ENCODE measurements around the gene PEF1.

The PEF1 gene

GRCh38 chr1:31644560-31645273, at the start of gene PEF1:
TSS of gene PEF1 (minus strand) at chr1:31644876. CDS start at chr1:31644864, 12 bp downstream.
- DNase-seq = peak; percentile 100

DNA sequence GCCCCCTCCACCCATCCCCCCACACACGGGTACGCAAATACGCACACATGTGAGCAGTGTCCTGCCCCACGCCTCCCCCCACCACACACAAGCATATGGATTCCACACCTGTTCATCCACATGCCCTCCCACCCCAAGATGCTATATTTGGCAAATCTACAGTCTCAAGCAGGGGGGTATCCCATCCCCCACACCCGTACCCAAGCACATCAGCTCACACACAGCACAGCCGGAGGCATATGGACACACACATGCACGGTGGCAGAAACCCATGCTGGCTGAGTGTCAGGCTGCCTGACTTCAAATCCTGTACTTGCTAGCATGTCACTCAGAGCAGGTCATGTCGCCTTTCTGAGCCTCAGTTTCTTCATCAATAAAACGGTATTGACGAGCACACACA, 48.6 kb upstream of the PEF1 start:
- DNase-seq = no peak

DNA sequence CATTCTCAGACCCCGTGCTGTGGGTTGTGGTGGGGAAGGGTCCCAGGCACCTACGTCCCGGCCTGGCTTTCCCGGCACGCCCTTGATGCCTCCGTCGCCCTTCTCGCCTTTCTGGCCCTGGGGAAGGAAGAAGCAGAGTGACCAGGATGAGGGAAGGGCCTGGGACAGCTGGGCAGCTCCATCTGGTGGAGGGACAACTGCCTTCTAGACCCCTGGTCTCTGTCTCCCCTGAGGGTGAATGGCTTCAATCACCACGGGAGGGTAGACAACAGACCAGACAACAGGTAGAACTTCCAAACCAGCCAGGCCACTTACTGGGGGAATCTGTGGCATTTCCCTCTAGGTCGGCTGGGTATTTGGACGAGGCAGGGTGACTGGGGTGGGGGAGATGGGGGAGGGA, 47.3 kb upstream of the PEF1 start:
- DNase-seq = no peak

GRCh38 chr1:31691446-31691845, 46.8 kb upstream of the PEF1 start:
- no peak for DNase-seq

DNA sequence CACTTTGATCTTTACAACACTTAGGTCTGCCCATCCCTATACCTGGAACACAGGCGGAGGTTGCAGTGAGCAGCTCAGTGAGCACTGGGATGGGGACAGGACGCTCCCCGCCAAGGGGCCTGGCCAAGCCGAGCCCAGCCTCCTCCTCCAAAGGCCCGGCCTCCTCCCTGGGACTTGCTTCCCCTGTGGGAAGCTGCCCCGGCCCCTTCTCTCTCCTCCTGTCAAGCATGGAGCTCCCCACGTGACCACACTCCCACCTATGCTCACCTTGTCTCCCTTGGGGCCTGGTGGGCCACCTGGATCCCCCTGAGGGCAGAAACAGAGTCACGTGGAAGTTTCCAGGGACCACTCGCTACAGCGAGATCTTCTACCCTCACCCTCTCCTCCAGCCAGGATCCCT, 46.2 kb upstream of the PEF1 start:
- DNase-seq = no peak

DNA sequence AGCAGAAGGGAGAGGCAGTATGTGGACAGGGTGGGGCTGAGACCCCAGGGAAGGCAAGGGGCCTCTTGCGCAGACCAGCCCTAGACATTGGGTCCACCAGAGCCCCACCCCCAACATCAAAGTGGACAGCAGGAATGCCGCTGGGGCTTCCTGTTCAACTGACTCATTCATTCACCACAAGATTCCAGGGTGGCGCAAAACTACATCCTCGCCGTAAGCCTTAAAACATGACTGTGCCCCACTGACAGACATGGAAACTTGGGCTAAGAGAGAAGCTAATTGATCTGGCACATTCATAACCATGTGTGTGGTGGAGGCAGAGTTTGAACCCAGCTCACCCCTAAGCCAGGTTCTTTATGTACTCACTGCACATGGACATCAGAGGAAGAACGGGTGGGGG, 45.2 kb upstream of the PEF1 start:
- DNase-seq = no peak

GRCh38 chr1:31689379-31689778, 44.7 kb upstream of the PEF1 start:
- no peak for DNase-seq

DNA sequence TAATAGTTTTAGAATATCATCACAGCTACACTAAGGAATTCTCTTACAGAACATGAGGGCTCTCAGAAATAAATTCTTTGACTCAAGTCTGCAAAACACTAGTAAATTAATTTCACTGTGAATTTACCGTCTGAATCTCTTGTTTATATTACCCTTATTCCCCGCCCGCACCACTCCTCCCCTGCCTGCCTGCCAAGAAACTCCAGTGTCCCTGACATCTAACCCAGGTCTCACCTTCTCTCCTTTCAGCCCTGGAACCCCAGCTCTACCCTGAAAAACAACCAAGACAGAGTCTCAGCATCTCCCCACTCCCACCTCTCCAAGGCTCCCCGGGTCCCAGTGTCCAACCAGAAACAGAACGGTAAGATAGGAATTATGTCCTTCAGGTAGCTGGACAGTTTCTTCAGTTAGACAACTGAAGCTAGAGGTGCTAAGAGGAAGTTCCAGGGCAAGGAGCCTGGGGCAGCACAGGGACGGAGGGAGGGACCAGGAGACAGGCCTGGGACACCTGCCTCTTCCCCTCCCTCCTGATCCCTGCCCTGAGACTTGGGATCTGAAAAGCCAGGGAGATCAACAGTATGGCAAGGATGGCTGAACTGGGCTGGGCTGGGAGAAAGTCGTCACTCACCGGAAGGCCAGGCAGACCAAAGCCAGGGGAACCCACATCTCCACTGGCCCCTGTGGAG, 43.7 kb upstream of the PEF1 start:
- no peak for DNase-seq

DNA sequence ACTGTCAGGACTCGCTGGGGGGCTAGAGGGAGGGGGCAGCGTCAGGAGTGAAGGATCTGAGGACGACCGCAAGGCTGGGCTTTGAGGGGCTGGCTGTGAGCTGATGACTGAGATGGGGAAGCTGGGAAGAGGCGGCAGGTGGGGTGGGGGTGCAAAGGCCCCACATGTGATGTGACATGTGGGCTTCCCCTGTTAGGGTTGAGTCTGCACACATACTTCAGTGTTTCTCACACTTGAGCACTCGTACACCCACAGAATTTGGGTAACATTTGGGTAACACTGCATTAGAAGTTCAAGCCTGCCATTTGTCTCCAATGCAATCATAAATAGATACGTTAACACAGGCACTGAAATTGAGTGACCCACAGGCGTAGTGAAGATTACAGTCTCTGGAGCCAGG, 42.9 kb upstream of the PEF1 start:
- no peak for DNase-seq

- no peak for DNase-seq
Observed at GRCh38 chr1:31685795-31686194, 41.1 kb upstream of the PEF1 start.

DNA sequence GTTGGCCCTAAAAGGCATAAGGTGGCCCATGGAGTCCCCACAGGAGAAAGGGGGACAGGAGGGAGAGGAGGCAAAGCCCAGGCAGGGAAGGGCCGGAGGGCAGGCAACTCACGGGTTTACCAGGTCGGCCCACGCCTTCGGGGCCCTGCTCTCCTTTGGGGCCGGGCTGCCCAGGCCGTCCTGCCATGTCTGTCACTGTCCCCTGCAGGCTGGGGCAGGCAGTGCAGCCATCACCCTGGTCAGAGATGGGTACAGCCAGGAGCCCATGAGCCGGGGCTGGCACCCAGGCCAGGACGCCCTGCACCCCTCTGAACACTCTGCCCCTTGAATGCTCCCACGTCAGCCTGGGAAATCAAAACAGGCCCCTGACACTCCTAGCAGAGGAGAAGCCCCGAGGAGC, 39.3 kb upstream of the PEF1 start:
- DNase-seq = no peak

GRCh38 chr1:31681415-31681814, 36.7 kb upstream of the PEF1 start:
- no peak for DNase-seq

GRCh38 chr1:31679676-31680230, 35.1 kb upstream of the PEF1 start:
- no peak for DNase-seq

DNA sequence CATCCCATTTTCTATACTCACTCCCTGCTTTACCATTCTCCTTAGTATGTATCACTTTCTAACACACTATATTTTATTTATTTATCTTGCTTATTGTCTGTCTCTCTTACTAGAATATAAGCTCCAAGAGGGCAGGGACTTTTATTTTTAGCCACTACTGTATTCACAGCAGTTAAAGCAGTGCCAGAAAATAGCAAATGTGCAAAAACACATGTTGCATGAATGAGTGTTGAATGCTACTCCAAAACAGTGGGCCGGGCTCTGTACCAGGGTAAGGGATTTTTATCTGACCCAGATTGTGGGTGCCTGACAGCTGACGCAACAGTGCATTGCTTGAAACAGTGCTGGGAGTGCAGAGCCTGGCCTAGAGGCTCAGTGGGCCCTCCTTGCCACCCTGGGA, 34.4 kb upstream of the PEF1 start:
- no peak for DNase-seq

DNA sequence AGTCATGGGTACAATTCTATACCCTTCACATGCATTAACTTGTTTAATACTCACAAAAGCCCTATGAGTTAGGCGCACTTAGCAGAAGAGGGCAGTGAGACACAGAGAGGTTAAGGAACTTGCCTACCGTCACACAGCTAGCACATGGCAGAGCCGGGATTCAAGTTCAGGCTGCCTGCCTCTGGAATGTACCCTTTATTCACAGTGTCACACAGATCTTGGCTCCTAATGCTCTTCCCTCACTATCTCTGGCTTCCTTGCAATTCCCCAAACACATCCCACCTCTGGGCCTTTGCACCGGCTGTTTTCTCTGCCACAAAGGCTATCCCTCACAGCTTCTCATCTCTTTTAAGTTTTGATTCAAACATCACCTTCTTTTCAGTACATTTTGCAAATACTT, 34.0 kb upstream of the PEF1 start:
- DNase-seq = no peak

DNA sequence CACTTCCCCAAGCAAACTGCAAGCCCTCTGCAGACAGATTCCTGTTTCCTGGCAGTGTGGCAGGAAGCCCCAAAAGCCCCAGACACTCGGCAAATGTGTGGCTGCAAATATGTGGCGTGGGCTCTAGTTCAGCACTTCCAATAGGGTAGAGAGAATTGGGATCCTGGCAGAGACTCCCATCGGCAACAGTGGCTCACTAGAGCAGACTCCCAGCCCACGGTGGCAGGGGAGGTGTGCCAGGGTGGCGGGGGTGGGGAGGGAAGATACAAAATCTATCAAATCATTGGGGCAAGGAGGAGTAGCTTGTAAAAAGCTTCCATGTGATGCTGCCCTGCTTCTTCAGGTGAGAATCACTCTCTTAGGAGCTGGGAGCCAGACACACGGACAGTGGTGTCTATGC, 33.3 kb upstream of the PEF1 start:
- DNase-seq = no peak

- no peak for DNase-seq
Observed at GRCh38 chr1:31677401-31677800, 32.7 kb upstream of the PEF1 start.

- DNase-seq = no peak
Observed at GRCh38 chr1:31675756-31676155, 31.1 kb upstream of the PEF1 start.

- DNase-seq = no peak
Observed at GRCh38 chr1:31675161-31675560, 30.5 kb upstream of the PEF1 start.

DNA sequence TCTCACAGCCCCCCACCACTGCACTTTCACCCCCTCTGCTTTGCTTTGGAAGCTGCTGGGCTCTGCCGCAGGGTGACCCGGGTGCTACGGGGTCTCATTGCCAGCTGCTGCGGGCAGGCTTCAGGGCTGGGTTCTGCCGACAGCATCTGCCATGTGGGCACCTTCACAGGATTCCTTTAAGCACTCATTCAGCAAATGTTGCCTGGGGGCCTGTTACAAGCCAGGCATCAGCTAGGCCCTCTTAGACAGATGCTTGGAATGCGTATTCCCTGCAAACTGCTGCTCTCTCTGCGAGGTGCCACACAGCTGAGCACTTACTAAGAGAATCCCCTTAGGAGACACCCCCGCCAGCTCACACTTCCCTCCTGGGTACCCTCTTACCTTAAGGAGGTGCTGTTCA, 29.9 kb upstream of the PEF1 start:
- no peak for DNase-seq

GRCh38 chr1:31673433-31673832, 28.8 kb upstream of the PEF1 start:
- DNase-seq = no peak

DNA sequence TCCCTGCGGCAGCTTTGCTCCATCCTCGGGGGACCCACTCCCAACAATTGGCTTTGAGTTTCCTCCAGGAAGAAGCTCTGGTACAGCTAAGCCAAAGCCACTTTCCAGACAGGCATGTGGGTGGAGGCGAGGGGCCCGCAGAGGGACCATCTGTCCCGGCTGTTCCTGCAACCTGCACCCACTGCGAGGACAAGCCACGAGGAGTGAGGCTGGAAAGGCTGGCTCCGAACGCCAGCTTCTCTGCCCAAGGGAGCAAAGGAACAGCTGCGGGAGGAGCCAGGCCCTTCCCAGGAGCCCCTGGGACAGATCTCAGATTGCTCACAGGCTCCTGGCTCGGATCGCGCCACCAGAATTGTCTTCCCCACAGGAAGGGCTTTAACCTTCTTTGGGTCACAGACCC, 28.3 kb upstream of the PEF1 start:
- no peak for DNase-seq

DNA sequence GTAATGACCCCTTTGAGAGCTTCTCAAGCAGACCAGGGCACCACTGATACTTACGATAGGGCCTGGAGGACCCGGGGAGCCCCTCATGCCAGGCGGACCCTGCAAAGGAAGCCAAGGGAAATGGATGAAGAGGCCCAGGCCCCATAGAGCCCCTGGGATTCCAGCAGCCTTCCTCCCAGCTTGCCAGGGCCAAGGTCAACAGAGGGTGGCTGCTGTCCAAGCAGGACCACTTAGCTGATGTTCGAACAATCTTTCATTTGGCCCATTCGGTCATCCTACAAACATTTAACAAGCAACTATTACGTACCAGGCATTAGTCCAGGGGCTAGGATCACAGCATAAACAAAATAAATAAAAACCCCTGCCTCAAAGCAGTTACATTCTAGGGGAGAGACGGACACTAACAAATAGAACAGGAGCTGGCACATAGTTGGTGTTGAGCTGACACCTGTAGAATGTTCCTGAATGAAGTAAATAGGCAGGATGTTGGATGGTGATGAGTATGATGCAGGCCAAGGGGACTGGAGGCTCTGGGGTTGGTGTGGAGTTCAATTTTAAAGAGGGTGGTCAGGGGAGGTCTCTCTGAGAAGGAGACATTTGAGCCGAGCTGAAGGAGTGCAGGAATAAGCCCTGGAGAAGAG, 27.0 kb upstream of the PEF1 start:
- DNase-seq = no peak

GRCh38 chr1:31671147-31671546, 26.5 kb upstream of the PEF1 start:
- DNase-seq = no peak

Data from activated effector memory CD4-positive, alpha-beta T cell treated with anti-CD3 and anti-CD28 coated beads, Interleukin-2, amount 50 U/mL, for 16 hours (primary cell).